ENCODE data around the gene COG5. TPM values are rescaled to one million over a fixed set of nuclear protein-coding genes. Genes with fewer than 3 reads are reported as not detected.

COG5 gene
- total and polyA plus RNA-seq, 10 donors = 3.6 to 86.6 (median 48.7) TPM

GRCh38 chr7:107264723-107265122 is 299.0 kb downstream of the COG5 start:
- Histone ChIP-seq H3K4me1 (peaks cover 0 to 2% (median 0%) of the 10 kb centered on the region in 6 donors), H3K4me3 (no peak overlapping the region), H3K9me3 (no peaks in the 10 kb centered on the region), H3K27me3 (replicated peaks in 1 of 7) (no peaks in the 10 kb centered on the region), H3K36me3 (peaks cover 0 to 12% (median 0%) of the 10 kb centered on the region in 6 donors), H3K27ac (no peak overlapping the region)
- intact Hi-C loops (cut with DNase I; ENCODE audit: low total_unique reads) = no loop called here
- DNase-seq = no peak
- TF ChIP-seq POLR2AphosphoS5 (IDR thresholded peaks at IDR 0.05) (no peak), POLR2A (IDR thresholded peaks at IDR 0.05) (no peak), CTCF (IDR thresholded peaks at IDR 0.05 in 8 of 11, conservative IDR thresholded peaks at IDR 0.05 in 3 of 11) (no peak)

- Histone ChIP-seq H3K4me3 (no peak overlapping the region), H3K9me3 (no peaks in the 10 kb centered on the region), H3K36me3 (peaks cover 0 to 10% (median 0%) of the 10 kb centered on the region in 6 donors), H3K27ac (no peak overlapping the region), H3K4me1 (no peaks in the 10 kb centered on the region), H3K27me3 (replicated peaks in 1 of 7) (no peaks in the 10 kb centered on the region)
- no peak for DNase-seq
- TF ChIP-seq POLR2A (IDR thresholded peaks at IDR 0.05) = no peak
- no peak for TF ChIP-seq POLR2AphosphoS5 (IDR thresholded peaks at IDR 0.05)
- TF ChIP-seq CTCF (IDR thresholded peaks at IDR 0.05 in 8 of 11, conservative IDR thresholded peaks at IDR 0.05 in 3 of 11) = no peak
- intact Hi-C loops (cut with DNase I; ENCODE audit: low total_unique reads) = no loop called here
- WGBS, 5 donors = 87 to 99% (median 95%) methylated on average over 2 of the region's 2 CpGs
These were observed 300.9 kb downstream of the COG5 start for GRCh38 chr7:107262857-107263256.

- DNase-seq = no peak
- TF ChIP-seq POLR2AphosphoS5 (IDR thresholded peaks at IDR 0.05) = no peak
- no peak for TF ChIP-seq POLR2A (IDR thresholded peaks at IDR 0.05)
- TF ChIP-seq CTCF (IDR thresholded peaks at IDR 0.05 in 8 of 11, conservative IDR thresholded peaks at IDR 0.05 in 3 of 11) = no peak
- 94 to 97% (median 97%) methylated on average over 5 of the region's 5 CpGs for WGBS, 5 donors
- H3K4me3 ChIP-seq = no peak overlapping the region
- intact Hi-C loops (cut with DNase I; ENCODE audit: low total_unique reads) = no loop called here
- H3K9me3 ChIP-seq = no peaks in the 10 kb centered on the region
- no peak overlapping the region for H3K27ac ChIP-seq
- no peaks in the 10 kb centered on the region for H3K27me3 ChIP-seq (replicated peaks in 1 of 7)
- H3K4me1 ChIP-seq = no peaks in the 10 kb centered on the region
- peaks cover 0 to 9% (median 0%) of the 10 kb centered on the region in 6 donors for H3K36me3 ChIP-seq
These were observed 305.0 kb downstream of the COG5 start for GRCh38 chr7:107258737-107259136.

GRCh38 chr7:107255602-107256001 is 308.1 kb downstream of the COG5 start:
- Histone ChIP-seq H3K4me1 (no peaks in the 10 kb centered on the region), H3K36me3 (no peaks in the 10 kb centered on the region), H3K9me3 (no peaks in the 10 kb centered on the region), H3K27me3 (replicated peaks in 1 of 7) (no peaks in the 10 kb centered on the region), H3K27ac (no peak overlapping the region), H3K4me3 (no peak overlapping the region)
- DNase-seq = no peak
- intact Hi-C loops (cut with DNase I; ENCODE audit: low total_unique reads) = no loop called here
- TF ChIP-seq CTCF (IDR thresholded peaks at IDR 0.05 in 8 of 11, conservative IDR thresholded peaks at IDR 0.05 in 3 of 11) = no peak
- TF ChIP-seq POLR2A (IDR thresholded peaks at IDR 0.05) = no peak
- no peak for TF ChIP-seq POLR2AphosphoS5 (IDR thresholded peaks at IDR 0.05)
- WGBS, 5 donors = 94 to 99% (median 96%) methylated on average over 4 of the region's 4 CpGs
